PFSK-1 (cell line): ENCODE data around the gene COX4I1.

Experiments used
- FOXP2 ChIP-seq: optimal IDR thresholded peaks from 2 replicates; pipeline ENCODE3; 2011; ENCODE audit warnings: borderline replicate concordance, control low read depth, inconsistent platforms; ENCODE audit not compliant: insufficient read depth; ENCODE audit errors: extremely low read length, extremely low read depth
- POLR2AphosphoS5 ChIP-seq: IDR thresholded peaks from 2 replicates; pipeline ENCODE4 v1.6.1; 2012; ENCODE audit warnings: low read depth, mild to moderate bottlenecking, control low read depth, low read length, moderate library complexity
- SIN3A ChIP-seq: IDR thresholded peaks from 2 replicates; pipeline ENCODE4 v1.6.1; 2012; ENCODE audit warnings: mild to moderate bottlenecking, low read length, moderate library complexity, borderline replicate concordance; ENCODE audit not compliant: insufficient read depth
- TAF1 ChIP-seq: IDR thresholded peaks from 2 replicates; pipeline ENCODE4 v1.6.1; 2012; ENCODE audit warnings: low read length, control low read depth, borderline replicate concordance; ENCODE audit not compliant: insufficient read depth
- TF ChIP-seq, protein P1 (sequence below), 2 experiments: IDR thresholded peaks; 2 replicates each; pipeline versions ENCODE4 v1.6.1 to v1.8.0; 2011 to 2012; ENCODE audit warnings: low read depth in 2 of 2, low read length in 2 of 2, control low read depth in 1 of 2, inconsistent platforms in 1 of 2, mild to moderate bottlenecking in 1 of 2, moderate library complexity in 1 of 2; ENCODE audit not compliant: insufficient read depth in 1 of 2

COX4I1 gene

DNA sequence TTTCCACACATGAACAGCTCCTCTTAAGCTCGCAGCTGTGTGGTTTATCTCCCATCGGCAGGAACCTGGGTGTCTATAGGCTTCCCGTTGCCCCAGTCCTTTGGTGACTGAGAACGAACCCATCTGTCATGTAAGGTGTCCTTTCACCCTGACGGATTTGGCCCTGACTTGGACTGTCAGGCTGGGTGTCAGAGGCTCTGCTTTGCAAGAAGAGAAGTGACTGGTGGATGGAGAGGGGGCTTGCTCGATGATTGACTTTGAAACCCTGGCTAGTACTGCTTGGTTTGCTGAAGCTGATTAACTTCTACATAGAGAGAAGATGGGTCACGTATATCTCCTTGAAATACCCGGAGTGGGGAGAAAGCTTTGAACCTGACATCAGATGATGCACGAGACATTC lies 42.9 kb downstream of the COX4I1 start:
- no peak for TF ChIP-seq TAF1
- no peak for TF ChIP-seq POLR2AphosphoS5
- TF ChIP-seq FOXP2, result no peak
- TF ChIP-seq, protein P1, sequence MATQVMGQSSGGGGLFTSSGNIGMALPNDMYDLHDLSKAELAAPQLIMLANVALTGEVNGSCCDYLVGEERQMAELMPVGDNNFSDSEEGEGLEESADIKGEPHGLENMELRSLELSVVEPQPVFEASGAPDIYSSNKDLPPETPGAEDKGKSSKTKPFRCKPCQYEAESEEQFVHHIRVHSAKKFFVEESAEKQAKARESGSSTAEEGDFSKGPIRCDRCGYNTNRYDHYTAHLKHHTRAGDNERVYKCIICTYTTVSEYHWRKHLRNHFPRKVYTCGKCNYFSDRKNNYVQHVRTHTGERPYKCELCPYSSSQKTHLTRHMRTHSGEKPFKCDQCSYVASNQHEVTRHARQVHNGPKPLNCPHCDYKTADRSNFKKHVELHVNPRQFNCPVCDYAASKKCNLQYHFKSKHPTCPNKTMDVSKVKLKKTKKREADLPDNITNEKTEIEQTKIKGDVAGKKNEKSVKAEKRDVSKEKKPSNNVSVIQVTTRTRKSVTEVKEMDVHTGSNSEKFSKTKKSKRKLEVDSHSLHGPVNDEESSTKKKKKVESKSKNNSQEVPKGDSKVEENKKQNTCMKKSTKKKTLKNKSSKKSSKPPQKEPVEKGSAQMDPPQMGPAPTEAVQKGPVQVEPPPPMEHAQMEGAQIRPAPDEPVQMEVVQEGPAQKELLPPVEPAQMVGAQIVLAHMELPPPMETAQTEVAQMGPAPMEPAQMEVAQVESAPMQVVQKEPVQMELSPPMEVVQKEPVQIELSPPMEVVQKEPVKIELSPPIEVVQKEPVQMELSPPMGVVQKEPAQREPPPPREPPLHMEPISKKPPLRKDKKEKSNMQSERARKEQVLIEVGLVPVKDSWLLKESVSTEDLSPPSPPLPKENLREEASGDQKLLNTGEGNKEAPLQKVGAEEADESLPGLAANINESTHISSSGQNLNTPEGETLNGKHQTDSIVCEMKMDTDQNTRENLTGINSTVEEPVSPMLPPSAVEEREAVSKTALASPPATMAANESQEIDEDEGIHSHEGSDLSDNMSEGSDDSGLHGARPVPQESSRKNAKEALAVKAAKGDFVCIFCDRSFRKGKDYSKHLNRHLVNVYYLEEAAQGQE (IDR thresholded peaks at IDR 0.05; ENCODE audit: insufficient read depth in 1 of 2, low read depth in 2 of 2, low read length in 2 of 2), result no peak
- TF ChIP-seq SIN3A, result no peak

DNA sequence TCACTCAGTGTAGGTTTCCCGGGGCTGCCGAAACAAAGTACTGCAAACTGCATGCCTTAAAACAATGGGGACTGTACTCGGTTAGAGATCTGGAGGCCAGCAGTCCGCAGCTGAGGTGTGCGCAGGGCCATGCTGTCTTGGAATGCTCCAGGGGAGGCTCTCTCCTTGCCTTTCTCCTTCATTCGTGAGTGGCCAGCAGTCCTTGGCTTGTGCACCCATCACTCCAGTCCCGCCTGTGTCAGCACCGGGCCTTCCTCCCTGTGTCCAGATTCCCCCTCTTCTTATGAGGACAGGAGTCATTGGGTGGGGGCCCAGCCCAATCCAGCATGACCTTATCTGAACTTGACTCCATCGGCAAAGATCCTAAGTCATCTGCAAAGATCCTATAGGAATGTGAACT lies 43.4 kb downstream of the COX4I1 start:
- TF ChIP-seq, protein P1 (IDR thresholded peaks at IDR 0.05; ENCODE audit: insufficient read depth in 1 of 2, low read depth in 2 of 2, low read length in 2 of 2), result no peak
- no peak for TF ChIP-seq SIN3A
- no peak for TF ChIP-seq POLR2AphosphoS5
- no peak for TF ChIP-seq FOXP2

DNA sequence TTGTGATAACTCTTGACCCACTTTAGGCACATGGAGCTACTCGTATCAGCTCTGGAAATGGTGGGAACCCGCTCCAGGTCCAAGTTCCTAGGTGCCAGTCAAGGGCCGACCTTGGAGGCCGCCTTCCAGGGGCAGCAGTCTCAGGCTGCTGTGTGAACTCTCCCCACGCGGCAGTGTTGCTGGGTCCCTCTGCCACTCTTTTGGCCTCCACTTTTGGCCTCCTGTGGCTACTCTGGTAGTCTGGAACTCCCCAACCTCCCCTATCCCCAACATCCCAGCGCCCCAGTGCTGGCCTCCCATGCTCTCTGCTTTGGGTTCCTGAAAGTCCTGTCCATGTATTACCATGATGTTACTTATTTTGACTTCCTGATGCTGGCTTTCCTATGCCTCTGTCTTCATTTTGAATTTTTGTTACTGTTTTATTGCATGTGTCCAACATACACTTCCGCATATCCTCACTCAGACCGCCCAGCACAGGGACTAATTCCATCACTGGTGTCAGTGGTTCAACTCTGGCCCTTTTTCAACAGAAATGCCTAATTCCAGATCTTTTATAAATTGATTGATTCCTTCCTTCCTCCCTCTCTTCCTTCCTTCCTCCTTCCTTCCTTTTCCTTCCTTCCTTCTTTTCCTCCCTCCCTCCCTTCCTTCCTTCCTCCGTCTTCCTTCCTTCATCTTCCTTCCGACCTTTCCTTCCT lies 44.1 kb downstream of the COX4I1 start:
- TF ChIP-seq FOXP2 (no peak), POLR2AphosphoS5 (no peak), TAF1 (no peak), SIN3A (no peak)
- TF ChIP-seq, protein P1 (IDR thresholded peaks at IDR 0.05; ENCODE audit: insufficient read depth in 1 of 2, low read depth in 2 of 2, low read length in 2 of 2), result no peak

DNA sequence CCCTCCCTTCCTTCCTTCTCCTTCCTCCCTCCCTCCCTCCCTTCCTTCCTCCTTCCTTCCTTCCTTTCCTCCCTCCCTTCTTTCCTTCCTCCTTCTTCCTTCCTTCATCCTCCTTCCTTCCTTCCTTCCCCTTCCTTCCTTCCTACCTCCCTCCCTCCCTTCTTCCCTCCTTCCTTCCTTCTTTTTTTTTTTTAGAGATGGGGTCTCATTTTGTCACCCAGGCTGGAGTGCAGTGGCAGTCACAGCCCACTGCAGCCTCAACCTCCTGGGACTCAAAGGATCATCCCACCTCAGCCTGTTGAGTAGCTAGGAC lies 44.6 kb downstream of the COX4I1 start:
- TF ChIP-seq SIN3A (no peak), TAF1 (no peak), FOXP2 (no peak)

DNA sequence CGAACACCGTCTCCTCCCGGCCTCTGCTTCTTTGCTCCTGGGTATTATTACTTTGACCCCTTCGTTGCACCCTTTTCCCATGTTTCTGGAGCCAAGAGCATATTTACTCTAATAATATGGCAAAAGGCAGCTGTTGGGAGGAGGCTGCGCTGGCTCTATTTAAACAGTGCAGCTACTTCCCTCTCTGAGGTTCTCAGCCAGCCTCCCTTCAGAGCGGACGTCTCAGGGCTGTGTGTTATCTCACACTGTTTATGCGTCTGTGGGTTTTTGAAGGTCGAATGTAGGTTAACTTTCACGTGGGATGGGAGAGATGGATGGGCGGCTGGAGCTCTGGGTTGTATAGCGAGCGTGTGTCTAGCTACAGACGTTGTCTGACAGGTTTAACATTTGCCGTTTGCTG lies 45.3 kb downstream of the COX4I1 start:
- TF ChIP-seq, protein P1 (IDR thresholded peaks at IDR 0.05; ENCODE audit: insufficient read depth in 1 of 2, low read depth in 2 of 2, low read length in 2 of 2), result no peak
- TF ChIP-seq SIN3A (no peak), TAF1 (no peak), FOXP2 (no peak), POLR2AphosphoS5 (no peak)
